ENCODE measurements around the gene TLR8. TPM values are rescaled to one million over a fixed set of nuclear protein-coding genes. Genes with fewer than 3 reads are reported as not detected.

Gene TLR8
- total RNA-seq, 1 donor, result under 0.01 TPM

DNA sequence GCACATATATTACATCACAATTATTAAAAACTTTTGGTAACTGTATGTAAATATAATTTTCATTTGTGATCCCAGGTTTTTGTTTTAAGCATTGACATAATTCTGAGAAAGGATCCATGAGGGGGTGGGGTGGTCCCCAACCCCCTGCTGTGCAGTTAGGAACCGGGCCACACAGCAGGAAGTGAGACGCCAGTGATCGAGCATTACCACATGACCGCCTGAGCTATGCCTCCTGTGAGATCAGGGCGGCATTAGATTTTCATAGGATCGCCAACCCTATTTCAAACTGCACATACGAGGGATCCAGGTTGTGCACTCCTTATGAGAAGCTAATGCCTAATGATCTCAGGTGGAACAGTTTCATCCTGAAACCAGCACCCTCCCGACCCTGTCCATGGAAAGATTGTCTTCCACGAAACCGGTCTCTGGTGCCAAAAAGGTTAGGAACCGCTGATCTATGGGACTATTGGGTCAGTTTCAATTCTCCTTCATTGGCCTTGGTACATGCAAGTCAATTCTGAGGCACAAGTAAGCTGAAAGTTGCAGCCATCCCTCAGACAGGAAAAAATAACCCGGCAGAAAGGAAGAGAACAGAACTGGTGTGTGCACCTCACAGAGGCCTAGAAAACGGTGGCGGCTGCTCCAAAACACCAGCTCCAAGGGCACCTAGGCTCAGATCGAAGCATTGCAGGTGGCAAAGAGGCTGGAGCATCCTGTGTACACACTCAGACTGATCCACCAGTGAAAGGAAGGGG, 61.5 kb downstream of the TLR8 start:
- no peak overlapping the region for H2AFZ ChIP-seq (ENCODE audit: low read length)

GRCh38 chrX:12970691-12971202, 64.3 kb downstream of the TLR8 start:
- Histone ChIP-seq H3K4me1 (ENCODE audit: insufficient read depth, low read length) (peaks cover 5% of the 10 kb centered on the region), H3K27ac (ENCODE audit: low read depth, low read length) (peak overlapping the region; percentile 7), H3K79me2 (ENCODE audit: insufficient read depth, low read length) (peaks cover 8% of the 10 kb centered on the region), H2AFZ (ENCODE audit: low read length) (peak overlapping the region; percentile 69), H4K20me1 (ENCODE audit: insufficient read depth, low read length) (peaks cover 8% of the 10 kb centered on the region), H3K9me3 (ENCODE audit: low read depth, low read length) (no peaks in the 10 kb centered on the region), H3K36me3 (ENCODE audit: insufficient read depth, low read length) (no peaks in the 10 kb centered on the region), H3K4me2 (ENCODE audit: insufficient read depth, low read length) (peak overlapping the region; percentile 67), H3K4me3 (ENCODE audit: insufficient read depth, low read length) (no peak overlapping the region), H3K27me3 (ENCODE audit: insufficient read depth, low read length) (no peaks in the 10 kb centered on the region)
- DNase-seq (ENCODE audit: insufficient read length, low spot score, missing footprints), result peak; percentile 91
- peak; percentile 66 for TF ChIP-seq CTCF (IDR thresholded peaks at IDR 0.05; ENCODE audit: extremely low read depth, low read depth, low read length)

More for the DNA sequence above, 61.5 kb downstream of the TLR8 start:
- no peaks in the 10 kb centered on the region for H4K20me1 ChIP-seq (ENCODE audit: insufficient read depth, low read length)
- no peaks in the 10 kb centered on the region for H3K9me3 ChIP-seq (ENCODE audit: low read depth, low read length)
- DNase-seq (ENCODE audit: insufficient read length, low spot score, missing footprints), result no peak
- no peaks in the 10 kb centered on the region for H3K27me3 ChIP-seq (ENCODE audit: insufficient read depth, low read length)
- H3K27ac ChIP-seq (ENCODE audit: low read depth, low read length), result no peak overlapping the region
- H3K36me3 ChIP-seq (ENCODE audit: insufficient read depth, low read length), result no peaks in the 10 kb centered on the region
- no peaks in the 10 kb centered on the region for H3K79me2 ChIP-seq (ENCODE audit: insufficient read depth, low read length)
- no peak overlapping the region for H3K4me2 ChIP-seq (ENCODE audit: insufficient read depth, low read length)
- H3K4me3 ChIP-seq (ENCODE audit: insufficient read depth, low read length), result no peak overlapping the region
- peaks cover 5% of the 10 kb centered on the region for H3K4me1 ChIP-seq (ENCODE audit: insufficient read depth, low read length)
- TF ChIP-seq CTCF (IDR thresholded peaks at IDR 0.05; ENCODE audit: extremely low read depth, low read depth, low read length), result no peak

DNA sequence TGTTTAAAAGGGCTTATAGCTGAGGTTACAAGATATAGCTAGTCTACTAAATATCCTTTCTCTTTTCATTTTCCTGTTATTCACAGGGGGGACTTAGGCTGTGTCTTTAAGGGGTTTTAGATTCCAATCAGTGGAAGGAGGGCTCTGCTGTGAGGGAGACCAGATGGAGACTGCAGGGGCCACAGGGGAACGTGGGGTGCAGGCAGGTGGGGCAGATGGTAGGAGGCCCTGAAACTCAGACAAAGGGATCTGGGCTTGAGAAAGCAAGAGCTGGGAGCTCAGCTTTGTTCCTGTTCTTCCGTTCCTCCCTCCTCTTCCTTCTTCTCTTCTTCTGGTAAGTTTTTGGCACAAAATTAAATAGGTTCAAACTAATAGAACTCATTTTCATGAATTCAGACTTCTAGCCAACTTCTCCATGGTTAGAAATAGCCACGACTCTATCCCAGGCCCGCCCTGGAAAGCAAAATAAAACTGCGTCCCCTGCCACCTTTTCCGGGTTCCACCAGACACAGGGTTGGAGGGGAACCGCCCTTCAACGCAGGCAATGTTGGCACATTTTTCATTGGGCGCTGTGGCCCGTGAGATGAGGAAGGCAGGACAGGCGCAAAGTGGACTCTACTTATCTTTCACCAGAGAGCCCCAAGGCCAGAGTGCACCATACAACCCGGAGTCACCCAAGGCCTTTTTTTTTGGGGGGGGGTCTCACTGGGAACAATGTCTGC, 65.0 kb downstream of the TLR8 start:
- peak overlapping the region; percentile 69 for H2AFZ ChIP-seq (ENCODE audit: low read length)
- H3K27ac ChIP-seq (ENCODE audit: low read depth, low read length), result peak overlapping the region; percentile 7
- H3K27me3 ChIP-seq (ENCODE audit: insufficient read depth, low read length), result no peaks in the 10 kb centered on the region
- peaks cover 12% of the 10 kb centered on the region for H3K79me2 ChIP-seq (ENCODE audit: insufficient read depth, low read length)
- no peak overlapping the region for H3K4me3 ChIP-seq (ENCODE audit: insufficient read depth, low read length)
- H3K4me1 ChIP-seq (ENCODE audit: insufficient read depth, low read length), result peaks cover 5% of the 10 kb centered on the region
- no peak for DNase-seq (ENCODE audit: insufficient read length, low spot score, missing footprints)
- TF ChIP-seq CTCF (IDR thresholded peaks at IDR 0.05; ENCODE audit: extremely low read depth, low read depth, low read length), result no peak
- no peaks in the 10 kb centered on the region for H3K36me3 ChIP-seq (ENCODE audit: insufficient read depth, low read length)
- H3K9me3 ChIP-seq (ENCODE audit: low read depth, low read length), result no peaks in the 10 kb centered on the region
- no peak overlapping the region for H3K4me2 ChIP-seq (ENCODE audit: insufficient read depth, low read length)
- H4K20me1 ChIP-seq (ENCODE audit: insufficient read depth, low read length), result peaks cover 8% of the 10 kb centered on the region

DNA sequence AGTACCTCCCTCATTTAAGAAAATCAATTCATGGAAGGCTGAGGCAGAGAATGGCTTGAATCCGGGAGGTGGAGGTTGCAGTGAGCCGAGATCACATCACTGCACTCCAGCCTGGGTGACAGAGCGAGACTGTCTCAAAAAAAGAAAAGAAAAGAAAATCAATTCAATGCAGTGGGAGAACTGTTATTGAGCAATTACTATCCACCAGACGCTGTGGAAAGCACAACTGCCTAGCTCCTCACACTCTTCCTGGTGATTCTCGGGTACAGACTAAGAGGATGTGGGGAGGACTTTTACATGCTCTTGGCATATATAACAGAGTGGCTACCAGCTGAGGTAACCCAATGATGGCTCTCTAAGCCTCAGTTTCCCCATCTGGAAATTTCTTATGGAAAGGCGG, 65.8 kb downstream of the TLR8 start:
- H3K79me2 ChIP-seq (ENCODE audit: insufficient read depth, low read length), result peaks cover 14% of the 10 kb centered on the region
- no peak for DNase-seq (ENCODE audit: insufficient read length, low spot score, missing footprints)
- H3K27me3 ChIP-seq (ENCODE audit: insufficient read depth, low read length), result no peaks in the 10 kb centered on the region
- peaks cover 3% of the 10 kb centered on the region for H3K36me3 ChIP-seq (ENCODE audit: insufficient read depth, low read length)
- no peak overlapping the region for H3K27ac ChIP-seq (ENCODE audit: low read depth, low read length)
- H4K20me1 ChIP-seq (ENCODE audit: insufficient read depth, low read length), result peaks cover 8% of the 10 kb centered on the region
- no peak overlapping the region for H3K4me3 ChIP-seq (ENCODE audit: insufficient read depth, low read length)
- H3K4me1 ChIP-seq (ENCODE audit: insufficient read depth, low read length), result peaks cover 5% of the 10 kb centered on the region
- H3K9me3 ChIP-seq (ENCODE audit: low read depth, low read length), result no peaks in the 10 kb centered on the region
- H3K4me2 ChIP-seq (ENCODE audit: insufficient read depth, low read length), result no peak overlapping the region
- H2AFZ ChIP-seq (ENCODE audit: low read length), result no peak overlapping the region
- no peak for TF ChIP-seq CTCF (IDR thresholded peaks at IDR 0.05; ENCODE audit: extremely low read depth, low read depth, low read length)

Measured in osteoblast (primary cell).